Activated effector memory CD4-positive, alpha-beta T cell treated with Interleukin-2 at 50 U/mL for 16 hours (primary cell): ENCODE results near the gene GGTLC2.
"Not testable (repeated sequence)": the region's sequence is repeated elsewhere in the genome, so short reads cannot be mapped to it uniquely, and the experiment has no call there.

ENCODE experiments used
- DNase-seq: peaks from one replicate; pipeline ENCODE4 v3.0.0-alpha.2; 2020

The GGTLC2 gene

GRCh38 chr22:22670076-22670795, 25.8 kb downstream of the GGTLC2 start:
- no peak for DNase-seq

- DNase-seq: no peak
Observed at GRCh38 chr22:22671506-22671905, 27.1 kb downstream of the GGTLC2 start.

- DNase-seq: no peak
Observed at GRCh38 chr22:22673099-22673498, 28.7 kb downstream of the GGTLC2 start.

- no peak for DNase-seq
Observed at GRCh38 chr22:22673628-22674027, 29.2 kb downstream of the GGTLC2 start.

- DNase-seq: no peak
Observed at GRCh38 chr22:22674467-22674866, 30.1 kb downstream of the GGTLC2 start.

GRCh38 chr22:22678970-22679369, 34.6 kb downstream of the GGTLC2 start:
- no peak for DNase-seq

- DNase-seq: no peak
Observed at GRCh38 chr22:22680396-22680795, 36.0 kb downstream of the GGTLC2 start.

- DNase-seq: no peak
Observed at GRCh38 chr22:22681221-22681739, 36.9 kb downstream of the GGTLC2 start.

- no peak for DNase-seq
Observed at GRCh38 chr22:22682196-22682595, 37.8 kb downstream of the GGTLC2 start.

GRCh38 chr22:22682807-22683667, 38.6 kb downstream of the GGTLC2 start:
- DNase-seq: no peak

- no peak for DNase-seq
Observed at GRCh38 chr22:22683668-22684361, 39.4 kb downstream of the GGTLC2 start.

- DNase-seq: no peak
Observed at GRCh38 chr22:22684580-22685561, 40.5 kb downstream of the GGTLC2 start.

GRCh38 chr22:22685586-22685985, 41.2 kb downstream of the GGTLC2 start:
- DNase-seq: no peak

GRCh38 chr22:22686202-22687115, 42.0 kb downstream of the GGTLC2 start:
- DNase-seq: not testable (repeated sequence)

GRCh38 chr22:22687638-22688500, 43.5 kb downstream of the GGTLC2 start:
- DNase-seq: no peak

- DNase-seq: no peak
Observed at GRCh38 chr22:22689621-22690345, 45.4 kb downstream of the GGTLC2 start.

GRCh38 chr22:22691055-22691454, 46.6 kb downstream of the GGTLC2 start:
- DNase-seq: no peak

GRCh38 chr22:22691716-22692701, 47.6 kb downstream of the GGTLC2 start:
- DNase-seq: no peak
